Tibial nerve (tissue), 4 donors: ENCODE results near the gene NUTM2F.
"Not testable (repeated sequence)": the region's sequence is repeated elsewhere in the genome, so short reads cannot be mapped to it uniquely, and the experiment has no call there.

Source experiments
- CTCF ChIP-seq, 5 experiments: fragments of 200-600 bp in 3 of 5; fragments of 450-650 bp in 2 of 5; sonication (generic) in 3 of 5; IDR thresholded peaks; one replicate each; pipeline ENCODE4 v1.5.1; 2016 to 2019; ENCODE audit warnings: antibody characterized with exemption in 5 of 5, mild to moderate bottlenecking in 3 of 5, moderate library complexity in 2 of 5
- EP300 ChIP-seq, 2 donors: sonication (generic); formaldehyde crosslinking; IDR thresholded peaks; one replicate each; pipeline ENCODE4 v1.6.1; 2017; ENCODE audit warnings: antibody characterized with exemption in 2 of 2, mild to moderate bottlenecking in 1 of 2

- TF ChIP-seq EP300, CTCF (IDR thresholded peaks at IDR 0.05): not testable (repeated sequence)
Observed at GRCh38 chr9:94317949-94318657, 10.3 kb downstream of the NUTM2F start.
